MM.1S (cell line): ENCODE results near the gene MEMO1.

ENCODE experiments used
- DNase-seq: peaks from one replicate; pipeline ENCODE4 v3.0.0-alpha.2; 2015
- H2AFZ ChIP-seq: fragments of 300-600 bp; sonication (generic); 2 replicates; pipeline ENCODE4 v1.6.0; 2016; ENCODE audit warnings: antibody characterized with exemption, low read length
- H3F3A ChIP-seq: fragments of 300-600 bp; sonication (generic); 2 replicates; pipeline ENCODE4 v1.6.1; 2016; ENCODE audit warnings: mild to moderate bottlenecking, antibody characterized with exemption, low read length, moderate library complexity, mixed read lengths; ENCODE audit not compliant: insufficient read depth
- H3K27ac ChIP-seq: fragments of 300-600 bp; sonication (generic); 2 replicates; pipeline ENCODE4 v1.5.1; 2016; ENCODE audit warnings: mild to moderate bottlenecking, low read length
- H3K27me3 ChIP-seq: fragments of 300-600 bp; sonication (generic); replicated peaks from 2 replicates; pipeline ENCODE4 v1.6.0; 2016; ENCODE audit warnings: low read length; ENCODE audit not compliant: insufficient read depth
- H3K36me3 ChIP-seq: fragments of 300-600 bp; sonication (generic); replicated peaks from 2 replicates; pipeline ENCODE4 v1.6.1; 2016; ENCODE audit warnings: mild to moderate bottlenecking, low read length, mixed read lengths; ENCODE audit not compliant: insufficient read depth
- H3K4me1 ChIP-seq: fragments of 300-600 bp; sonication (generic); 2 replicates; pipeline ENCODE4 v1.6.1; 2016; ENCODE audit warnings: low read length, mixed read lengths
- H3K4me2 ChIP-seq: fragments of 300-600 bp; sonication (generic); 2 replicates; pipeline ENCODE4 v1.6.0; 2016; ENCODE audit warnings: low read depth, low read length
- H3K4me3 ChIP-seq: fragments of 300-600 bp; sonication (generic); 2 replicates; pipeline ENCODE4 v1.5.1; 2016; ENCODE audit warnings: low read length, mixed read lengths
- H3K79me2 ChIP-seq: fragments of 300-600 bp; sonication (generic); 2 replicates; pipeline ENCODE4 v1.6.1; 2016; ENCODE audit warnings: mixed run types, low read length, mixed read lengths
- H3K9ac ChIP-seq: fragments of 300-600 bp; sonication (generic); 2 replicates; pipeline ENCODE4 v1.6.1; 2016; ENCODE audit warnings: low read length, mixed read lengths
- H3K9me2 ChIP-seq: fragments of 300-600 bp; sonication (generic); replicated peaks from 2 replicates; pipeline ENCODE4 v1.6.1; 2016; ENCODE audit warnings: mild to moderate bottlenecking, low read length, mixed read lengths; ENCODE audit not compliant: insufficient read depth
- H3K9me3 ChIP-seq: fragments of 300-600 bp; sonication (generic); replicated peaks from 2 replicates; pipeline ENCODE4 v1.6.1; 2016; ENCODE audit warnings: mild to moderate bottlenecking, low read length, mixed read lengths; ENCODE audit not compliant: insufficient read depth
- H4K20me1 ChIP-seq: fragments of 300-600 bp; sonication (generic); 2 replicates; pipeline ENCODE4 v1.6.1; 2016; ENCODE audit warnings: mild to moderate bottlenecking, low read length, moderate library complexity, mixed read lengths; ENCODE audit not compliant: insufficient read depth
- EZH2 ChIP-seq: fragments of 300-600 bp; sonication (generic); optimal IDR thresholded peaks from 2 replicates; pipeline ENCODE3; 2017; ENCODE audit warnings: low read depth, mild to moderate bottlenecking, antibody characterized with exemption, low read length, mixed read lengths
- EZH2phosphoT487 ChIP-seq: fragments of 300-600 bp; sonication (generic); IDR thresholded peaks from 2 replicates; pipeline ENCODE4 v1.6.1; 2018; ENCODE audit warnings: antibody characterized with exemption, low read length
- TF ChIP-seq, protein P1 (sequence below): fragments of 300-600 bp; sonication (generic); IDR thresholded peaks from 2 replicates; pipeline ENCODE4 v1.5.1; 2016; ENCODE audit warnings: antibody characterized with exemption, low read length, mixed read lengths

The MEMO1 gene

DNA sequence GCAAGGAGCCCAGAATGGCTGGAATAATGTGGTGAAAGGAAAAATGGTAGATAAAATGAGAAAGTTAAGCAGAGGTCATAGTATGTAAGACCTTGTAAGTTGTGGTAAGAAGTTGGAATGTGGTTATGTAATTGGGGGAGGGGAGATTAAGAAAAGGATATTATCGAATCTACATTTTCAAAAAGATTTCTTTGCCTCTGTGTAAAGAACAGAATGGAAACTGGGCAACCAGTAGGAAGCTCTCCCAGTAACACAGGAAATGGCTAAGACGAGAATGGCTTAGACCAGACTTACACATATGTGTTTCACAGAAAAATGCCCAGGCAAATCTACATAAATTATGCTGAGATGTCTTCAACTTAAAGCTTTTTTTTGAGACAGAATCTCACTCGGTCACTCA, 13.2 kb downstream of the MEMO1 start:
- H3K4me2 ChIP-seq, result no peak overlapping the region
- TF ChIP-seq, protein P1, sequence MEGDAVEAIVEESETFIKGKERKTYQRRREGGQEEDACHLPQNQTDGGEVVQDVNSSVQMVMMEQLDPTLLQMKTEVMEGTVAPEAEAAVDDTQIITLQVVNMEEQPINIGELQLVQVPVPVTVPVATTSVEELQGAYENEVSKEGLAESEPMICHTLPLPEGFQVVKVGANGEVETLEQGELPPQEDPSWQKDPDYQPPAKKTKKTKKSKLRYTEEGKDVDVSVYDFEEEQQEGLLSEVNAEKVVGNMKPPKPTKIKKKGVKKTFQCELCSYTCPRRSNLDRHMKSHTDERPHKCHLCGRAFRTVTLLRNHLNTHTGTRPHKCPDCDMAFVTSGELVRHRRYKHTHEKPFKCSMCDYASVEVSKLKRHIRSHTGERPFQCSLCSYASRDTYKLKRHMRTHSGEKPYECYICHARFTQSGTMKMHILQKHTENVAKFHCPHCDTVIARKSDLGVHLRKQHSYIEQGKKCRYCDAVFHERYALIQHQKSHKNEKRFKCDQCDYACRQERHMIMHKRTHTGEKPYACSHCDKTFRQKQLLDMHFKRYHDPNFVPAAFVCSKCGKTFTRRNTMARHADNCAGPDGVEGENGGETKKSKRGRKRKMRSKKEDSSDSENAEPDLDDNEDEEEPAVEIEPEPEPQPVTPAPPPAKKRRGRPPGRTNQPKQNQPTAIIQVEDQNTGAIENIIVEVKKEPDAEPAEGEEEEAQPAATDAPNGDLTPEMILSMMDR, result no peak
- TF ChIP-seq EZH2 (no peak), EZH2phosphoT487 (no peak)
- H3K27ac ChIP-seq, result no peak overlapping the region
- no peaks in the 10 kb centered on the region for H3K4me1 ChIP-seq
- 0 out of 2 replicates have a peak, but pooled peaks cover 11% of the 10 kb centered on the region for H4K20me1 ChIP-seq
- no peak overlapping the region for H3K4me3 ChIP-seq
- DNase-seq, result no peak
- no peaks in the 10 kb centered on the region for H3K36me3 ChIP-seq
- no peaks in the 10 kb centered on the region for H3K27me3 ChIP-seq
- no peaks in the 10 kb centered on the region for H3F3A ChIP-seq
- H3K79me2 ChIP-seq, result peaks cover 91% of the 10 kb centered on the region
- no peak overlapping the region for H2AFZ ChIP-seq
- H3K9me3 ChIP-seq, result no peaks in the 10 kb centered on the region
- no peak overlapping the region for H3K9ac ChIP-seq
- H3K9me2 ChIP-seq, result no peaks in the 10 kb centered on the region

DNA sequence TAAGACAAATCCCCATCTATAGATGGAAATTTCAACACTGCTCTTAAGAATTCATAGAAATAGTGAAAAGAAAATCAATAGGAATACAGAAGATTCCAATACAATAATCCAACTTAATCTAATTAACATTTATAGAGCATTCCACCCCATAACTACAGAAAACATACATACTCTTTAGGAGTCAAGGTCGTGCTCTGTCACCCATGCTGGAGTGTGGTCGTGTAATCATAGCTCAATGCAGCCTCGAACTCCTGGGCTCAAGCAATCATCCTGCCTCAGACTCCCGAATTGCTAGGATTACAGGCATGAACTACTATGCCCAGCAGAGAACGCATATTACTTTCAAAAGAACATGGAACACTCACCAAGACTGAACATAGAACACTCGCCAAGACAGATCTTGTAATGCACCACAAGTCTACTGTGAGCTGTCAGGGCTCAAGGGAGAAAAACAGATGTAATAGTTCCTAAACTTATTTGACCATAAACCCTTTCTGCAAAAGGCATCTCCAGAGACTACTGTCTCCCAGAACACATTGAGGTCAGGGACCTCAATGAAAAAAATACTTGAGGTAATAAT, 14.1 kb downstream of the MEMO1 start:
- no peaks in the 10 kb centered on the region for H3K9me3 ChIP-seq
- H3K79me2 ChIP-seq, result peaks cover 94% of the 10 kb centered on the region
- no peaks in the 10 kb centered on the region for H3K27me3 ChIP-seq
- no peak for DNase-seq
- no peaks in the 10 kb centered on the region for H3F3A ChIP-seq
- H3K9me2 ChIP-seq, result no peaks in the 10 kb centered on the region
- H3K4me3 ChIP-seq, result no peak overlapping the region
- H3K4me1 ChIP-seq, result no peaks in the 10 kb centered on the region
- H3K4me2 ChIP-seq, result no peak overlapping the region
- H3K27ac ChIP-seq, result no peak overlapping the region
- 0 out of 2 replicates have a peak, but pooled peaks cover 14% of the 10 kb centered on the region for H4K20me1 ChIP-seq
- H3K36me3 ChIP-seq, result no peaks in the 10 kb centered on the region
- H2AFZ ChIP-seq, result no peak overlapping the region
- TF ChIP-seq EZH2, result no peak
- H3K9ac ChIP-seq, result no peak overlapping the region

DNA sequence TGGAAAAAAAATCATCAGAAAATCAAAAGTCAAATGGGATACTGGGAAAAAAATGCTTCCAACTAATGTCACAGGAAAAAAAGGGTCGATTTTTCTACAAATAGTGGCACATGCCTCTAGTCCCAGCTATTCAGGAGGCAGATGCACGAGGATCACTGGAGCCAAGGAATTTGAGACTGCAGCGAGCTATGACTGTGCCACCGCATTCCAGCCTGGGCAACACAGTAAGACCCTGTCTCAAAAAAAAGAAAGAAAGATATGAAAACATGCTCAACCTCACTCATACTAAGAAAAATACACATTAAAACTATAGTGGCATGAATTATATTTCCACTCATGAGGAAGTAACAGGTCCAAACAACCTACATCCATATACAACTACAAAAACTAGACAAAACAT, 17.9 kb downstream of the MEMO1 start:
- TF ChIP-seq EZH2 (no peak), EZH2phosphoT487 (no peak)
- TF ChIP-seq, protein P1, result no peak
- Histone ChIP-seq H2AFZ (no peak overlapping the region), H3K4me1 (no peaks in the 10 kb centered on the region), H3K9me2 (no peaks in the 10 kb centered on the region), H3K79me2 (peaks cover 97% of the 10 kb centered on the region), H3K36me3 (no peaks in the 10 kb centered on the region), H3K9ac (no peak overlapping the region), H3K27ac (no peak overlapping the region), H3F3A (no peaks in the 10 kb centered on the region), H3K9me3 (no peaks in the 10 kb centered on the region), H3K27me3 (no peaks in the 10 kb centered on the region), H4K20me1 (0 out of 2 replicates have a peak, but pooled peaks cover 14% of the 10 kb centered on the region), H3K4me2 (no peak overlapping the region), H3K4me3 (no peak overlapping the region)
- no peak for DNase-seq

DNA sequence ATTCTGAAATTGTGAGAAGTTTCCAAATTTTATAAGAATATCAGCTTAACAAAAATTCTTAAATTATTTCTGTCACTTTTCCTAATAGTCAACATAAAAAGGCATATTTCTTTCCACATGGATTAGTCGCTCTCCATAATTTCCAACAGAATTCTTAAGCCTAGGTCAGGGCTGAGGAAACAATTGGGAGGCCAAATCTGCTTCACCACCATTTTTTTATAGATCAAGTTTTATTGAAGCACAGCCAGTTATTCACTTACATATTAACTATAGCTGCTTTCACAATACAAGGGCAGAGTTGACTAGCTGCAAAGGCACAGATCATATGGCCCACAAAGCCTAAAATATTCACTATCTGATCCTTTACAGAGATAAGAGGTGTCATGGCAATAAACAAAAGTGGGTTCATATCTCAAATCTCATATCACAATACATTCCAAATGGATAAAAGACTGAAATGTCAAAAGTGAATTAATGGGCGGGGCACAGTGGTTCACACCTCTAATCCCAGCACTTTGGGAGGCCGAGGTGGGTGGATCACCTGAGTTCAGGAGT, 18.7 kb downstream of the MEMO1 start:
- no peaks in the 10 kb centered on the region for H3F3A ChIP-seq
- no peak overlapping the region for H3K9ac ChIP-seq
- no peaks in the 10 kb centered on the region for H3K36me3 ChIP-seq
- no peak overlapping the region for H3K4me3 ChIP-seq
- H3K9me2 ChIP-seq, result no peaks in the 10 kb centered on the region
- no peak overlapping the region for H2AFZ ChIP-seq
- TF ChIP-seq EZH2phosphoT487 (no peak), EZH2 (no peak)
- TF ChIP-seq, protein P1, result no peak
- H3K79me2 ChIP-seq, result peaks cover 97% of the 10 kb centered on the region
- no peak overlapping the region for H3K27ac ChIP-seq
- DNase-seq, result no peak
- 0 out of 2 replicates have a peak, but pooled peaks cover 14% of the 10 kb centered on the region for H4K20me1 ChIP-seq
- H3K4me1 ChIP-seq, result no peaks in the 10 kb centered on the region
- H3K4me2 ChIP-seq, result no peak overlapping the region
- no peaks in the 10 kb centered on the region for H3K9me3 ChIP-seq
- H3K27me3 ChIP-seq, result no peaks in the 10 kb centered on the region
